Stimulated activated naive B cell treated with anti-CD40 and anti-IgM and Interleukin-4, amounts not matched to agents 10 μg/mL and 1 μg/mL and 100 μg/mL, for 72 hours (primary cell): ENCODE results near the gene MAD1L1.
"Not testable (repeated sequence)": the region's sequence is repeated elsewhere in the genome, so short reads cannot be mapped to it uniquely, and the experiment has no call there.

Experiments
- ATAC-seq, 2 donors: fragments of 150-1000 bp; cut with Tn5 transposase; replicated peaks; 2 replicates each; pipeline ENCODE4 v1.10.0; 2021; ENCODE audit warnings: moderate library complexity in 1 of 2
- DNase-seq: peaks from one replicate; pipeline ENCODE4 v3.0.0; 2021
- H3K27ac Mint-ChIP-seq: one replicate; pipeline ENCODE4 v1.8.0; 2022; ENCODE audit warnings: mild to moderate bottlenecking, mixed read lengths
- H3K27me3 Mint-ChIP-seq, 2 donors: one replicate each; pipeline ENCODE4 v1.8.0; 2022; ENCODE audit warnings: mixed read lengths in 2 of 2
- H3K36me3 Mint-ChIP-seq, 2 donors: one replicate each; pipeline ENCODE4 v1.8.0; 2022; ENCODE audit warnings: mixed read lengths in 2 of 2, mild to moderate bottlenecking in 1 of 2
- H3K4me1 Mint-ChIP-seq, 2 donors: one replicate each; pipeline ENCODE4 v1.8.0; 2022; ENCODE audit warnings: mixed read lengths in 2 of 2, mild to moderate bottlenecking in 1 of 2
- H3K4me3 Mint-ChIP-seq, 2 donors: one replicate each; pipeline ENCODE4 v1.8.0; 2022; ENCODE audit warnings: mild to moderate bottlenecking in 2 of 2, mixed read lengths in 2 of 2, moderate library complexity in 1 of 2
- H3K9me3 Mint-ChIP-seq, 2 donors: one replicate each; pipeline ENCODE4 v1.8.0; 2022; ENCODE audit warnings: mixed read lengths in 2 of 2, mild to moderate bottlenecking in 1 of 2

The MAD1L1 gene

GRCh38 chr7:1839701-1840100 lies 393.0 kb downstream of the MAD1L1 start:
- DNase-seq: no peak
- ATAC-seq: no peak
- Mint-ChIP-seq H3K9me3 (peaks cover 0 to 3% of the 10 kb centered on the region in 2 donors), H3K4me1 (peaks cover 11 to 19% of the 10 kb centered on the region in 2 donors), H3K27ac (peak overlapping the region; percentile 56), H3K36me3 (peaks cover 29 to 36% of the 10 kb centered on the region in 2 donors), H3K27me3 (no peaks in the 10 kb centered on the region), H3K4me3 (no peak overlapping the region)

- DNase-seq, H3K27me3 Mint-ChIP-seq, H3K9me3 Mint-ChIP-seq, H3K4me3 Mint-ChIP-seq, H3K27ac Mint-ChIP-seq, ATAC-seq: not testable (repeated sequence)
- Mint-ChIP-seq H3K4me1 (peaks cover 9 to 12% of the 10 kb centered on the region in 2 donors), H3K36me3 (peaks cover 32 to 39% of the 10 kb centered on the region in 2 donors)
Observed at GRCh38 chr7:1838911-1839531, 393.7 kb downstream of the MAD1L1 start.

GRCh38 chr7:1838544-1838872 lies 394.2 kb downstream of the MAD1L1 start:
- not testable (repeated sequence) for ATAC-seq, H3K9me3 Mint-ChIP-seq, H3K27me3 Mint-ChIP-seq, DNase-seq, H3K27ac Mint-ChIP-seq, H3K4me3 Mint-ChIP-seq, H3K4me1 Mint-ChIP-seq
- peaks cover 36 to 43% of the 10 kb centered on the region in 2 donors for H3K36me3 Mint-ChIP-seq

- H3K9me3 Mint-ChIP-seq, H3K27ac Mint-ChIP-seq, H3K27me3 Mint-ChIP-seq, DNase-seq, H3K4me3 Mint-ChIP-seq, ATAC-seq, H3K4me1 Mint-ChIP-seq: not testable (repeated sequence)
- H3K36me3 Mint-ChIP-seq: peaks cover 35 to 44% of the 10 kb centered on the region in 2 donors
Observed at GRCh38 chr7:1837696-1838543, 394.8 kb downstream of the MAD1L1 start.

DNA sequence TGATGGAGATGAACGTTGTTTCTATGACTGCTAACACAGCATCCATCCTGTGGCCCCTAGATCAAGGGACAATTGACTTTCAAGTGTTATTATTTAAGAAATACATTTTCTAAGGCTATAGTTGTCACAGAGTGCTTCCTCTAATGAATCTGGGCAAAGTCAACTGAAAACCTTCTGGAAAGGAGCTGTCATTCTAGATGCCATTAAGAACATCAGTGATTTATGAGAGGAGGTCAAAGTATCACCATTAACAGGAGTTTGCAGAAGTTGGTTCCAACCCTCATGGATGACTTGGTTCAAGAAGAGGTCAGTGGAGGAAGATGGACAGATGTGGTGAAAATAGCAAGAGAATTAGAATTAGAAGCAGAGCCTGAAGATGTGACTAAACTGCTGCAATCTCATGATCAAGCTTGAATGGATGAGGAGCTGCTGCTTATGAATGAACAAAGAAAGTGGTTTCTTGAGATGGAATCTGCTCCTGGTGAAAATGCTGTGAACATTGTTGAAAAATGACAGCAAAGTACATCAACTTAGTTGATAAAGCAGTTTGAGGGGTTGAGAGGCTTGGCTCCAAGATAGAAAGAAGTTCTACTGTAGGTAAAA lies 400.7 kb downstream of the MAD1L1 start:
- not testable (repeated sequence) for DNase-seq, H3K27ac Mint-ChIP-seq, ATAC-seq, H3K4me1 Mint-ChIP-seq, H3K27me3 Mint-ChIP-seq, H3K4me3 Mint-ChIP-seq
- Mint-ChIP-seq H3K9me3 (peaks cover 14 to 19% of the 10 kb centered on the region in 2 donors), H3K36me3 (peaks cover 46 to 55% of the 10 kb centered on the region in 2 donors)

GRCh38 chr7:1831471-1831870 lies 401.3 kb downstream of the MAD1L1 start:
- ATAC-seq, H3K27ac Mint-ChIP-seq, H3K4me1 Mint-ChIP-seq, DNase-seq, H3K27me3 Mint-ChIP-seq, H3K4me3 Mint-ChIP-seq: not testable (repeated sequence)
- Mint-ChIP-seq H3K9me3 (peaks cover 14 to 19% of the 10 kb centered on the region in 2 donors), H3K36me3 (peaks cover 46 to 54% of the 10 kb centered on the region in 2 donors)

- H3K27me3 Mint-ChIP-seq, DNase-seq, H3K4me1 Mint-ChIP-seq, ATAC-seq, H3K4me3 Mint-ChIP-seq: not testable (repeated sequence)
- Mint-ChIP-seq H3K9me3 (peaks cover 14 to 16% of the 10 kb centered on the region in 2 donors), H3K27ac (peak overlapping the region; percentile 45), H3K36me3 (peaks cover 41 to 45% of the 10 kb centered on the region in 2 donors)
Observed at GRCh38 chr7:1829668-1830067, 403.1 kb downstream of the MAD1L1 start.

DNA sequence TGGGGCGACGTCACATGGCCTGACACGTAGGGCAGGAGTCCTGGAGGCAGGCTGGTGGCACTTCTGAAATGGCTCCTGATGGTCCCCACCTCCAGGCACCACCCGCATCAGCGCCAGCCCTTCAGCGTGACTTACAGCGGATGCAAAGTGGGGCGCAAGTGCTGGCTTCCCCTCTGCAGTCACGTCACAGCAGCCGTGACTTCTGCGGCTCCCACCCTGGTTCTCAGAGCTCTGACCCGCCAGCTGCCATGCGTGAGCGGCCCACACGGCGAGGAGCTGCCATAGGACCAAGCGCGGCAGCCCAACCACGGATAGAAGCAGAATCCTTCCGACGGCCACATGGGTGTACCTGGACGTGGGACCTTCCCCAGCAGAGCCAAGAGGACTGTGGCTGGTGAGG lies 403.6 kb downstream of the MAD1L1 start:
- Mint-ChIP-seq H3K27ac (no peak overlapping the region), H3K4me1 (peaks cover 5 to 6% of the 10 kb centered on the region in 2 donors), H3K27me3 (no peaks in the 10 kb centered on the region), H3K9me3 (peaks cover 12 to 14% of the 10 kb centered on the region in 2 donors), H3K4me3 (no peak overlapping the region), H3K36me3 (peaks cover 39 to 43% of the 10 kb centered on the region in 2 donors)
- ATAC-seq: no peak
- DNase-seq: no peak

GRCh38 chr7:1828170-1828569 lies 404.6 kb downstream of the MAD1L1 start:
- peaks cover 40 to 44% of the 10 kb centered on the region in 2 donors for H3K36me3 Mint-ChIP-seq
- not testable (repeated sequence) for ATAC-seq, DNase-seq, H3K4me1 Mint-ChIP-seq, H3K27ac Mint-ChIP-seq, H3K4me3 Mint-ChIP-seq, H3K27me3 Mint-ChIP-seq
- peaks cover 8 to 13% of the 10 kb centered on the region in 2 donors for H3K9me3 Mint-ChIP-seq

- Mint-ChIP-seq H3K36me3 (peaks cover 41 to 43% of the 10 kb centered on the region in 2 donors), H3K9me3 (peaks cover 8 to 13% of the 10 kb centered on the region in 2 donors)
- DNase-seq, H3K4me1 Mint-ChIP-seq, H3K27ac Mint-ChIP-seq, H3K27me3 Mint-ChIP-seq, H3K4me3 Mint-ChIP-seq: not testable (repeated sequence)
- peak; percentile 29 to 47 for ATAC-seq
Observed at GRCh38 chr7:1827521-1827981, 405.2 kb downstream of the MAD1L1 start.

DNA sequence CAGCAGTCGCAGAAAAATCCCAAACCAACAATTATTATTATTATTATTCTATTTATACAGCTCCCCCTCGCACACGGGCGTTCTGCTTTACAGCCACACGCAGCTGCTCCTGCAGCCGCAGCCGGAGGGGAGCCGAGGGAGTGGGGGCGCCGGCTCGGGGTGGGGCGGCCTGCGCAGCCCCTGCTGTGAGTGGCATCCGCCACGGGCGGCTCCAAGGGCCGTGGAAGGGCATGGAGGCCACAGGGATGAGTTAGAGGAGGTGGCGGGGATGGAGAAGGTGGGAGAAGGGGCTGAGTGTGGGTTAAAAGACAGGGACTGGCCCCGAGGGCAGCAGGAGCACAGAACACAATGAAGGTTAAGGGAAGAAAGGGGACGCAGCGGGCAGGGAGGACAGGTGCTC lies 405.8 kb downstream of the MAD1L1 start:
- H3K27me3 Mint-ChIP-seq, ATAC-seq, H3K27ac Mint-ChIP-seq, H3K4me1 Mint-ChIP-seq, H3K4me3 Mint-ChIP-seq, DNase-seq: not testable (repeated sequence)
- Mint-ChIP-seq H3K9me3 (peaks cover 6 to 11% of the 10 kb centered on the region in 2 donors), H3K36me3 (peaks cover 38 to 41% of the 10 kb centered on the region in 2 donors)

DNA sequence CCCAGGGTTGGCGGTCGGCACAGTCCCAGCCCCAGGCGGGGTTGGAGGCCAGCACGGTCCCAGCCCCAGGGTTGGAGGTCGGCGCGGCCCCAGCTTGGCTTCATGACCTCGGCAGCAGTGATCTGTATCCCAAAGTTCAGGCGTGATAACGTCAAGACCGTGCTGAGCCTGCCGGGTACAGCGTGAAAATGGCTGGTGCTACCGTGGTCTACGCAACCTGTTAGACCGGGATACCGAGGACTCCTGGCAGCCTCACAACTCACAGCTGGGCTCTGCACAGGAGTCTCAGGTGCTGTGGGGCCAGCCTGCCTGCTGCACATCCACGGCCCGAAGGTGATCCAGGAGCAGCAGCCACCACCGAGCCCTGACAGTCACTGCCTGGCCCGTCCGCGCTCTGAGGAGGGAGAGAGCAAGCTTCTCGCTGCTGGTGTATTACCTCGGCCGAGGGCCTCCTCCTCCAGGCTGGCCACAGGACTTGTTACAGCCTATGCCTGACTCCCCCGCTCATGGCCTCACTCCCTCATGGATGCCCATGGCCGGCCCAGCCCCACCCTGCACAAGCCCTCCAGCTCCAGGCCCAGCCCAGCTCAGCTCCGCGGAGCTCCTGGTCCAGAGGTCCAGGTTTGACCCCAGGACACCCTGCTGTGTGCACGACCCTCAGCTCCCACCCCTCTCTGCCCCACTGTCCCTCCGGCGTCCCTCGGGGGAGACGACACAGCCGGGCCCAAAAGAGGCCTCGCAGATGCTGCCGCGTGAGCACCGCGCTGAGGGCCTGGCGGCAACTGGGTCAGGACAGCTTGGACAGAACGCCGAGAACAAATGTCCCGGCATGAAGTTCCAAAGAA lies 406.6 kb downstream of the MAD1L1 start:
- DNase-seq: no peak
- H3K9me3 Mint-ChIP-seq: peaks cover 1 to 9% of the 10 kb centered on the region in 2 donors
- no peak for ATAC-seq
- no peak overlapping the region for H3K4me3 Mint-ChIP-seq
- H3K36me3 Mint-ChIP-seq: peaks cover 33 to 36% of the 10 kb centered on the region in 2 donors
- H3K27ac Mint-ChIP-seq: no peak overlapping the region
- peaks cover 6 to 10% of the 10 kb centered on the region in 2 donors for H3K4me1 Mint-ChIP-seq
- H3K27me3 Mint-ChIP-seq: no peaks in the 10 kb centered on the region

- not testable (repeated sequence) for H3K27me3 Mint-ChIP-seq, H3K9me3 Mint-ChIP-seq, H3K4me3 Mint-ChIP-seq, ATAC-seq, H3K4me1 Mint-ChIP-seq, DNase-seq, H3K27ac Mint-ChIP-seq
- H3K36me3 Mint-ChIP-seq: peaks cover 29 to 33% of the 10 kb centered on the region in 2 donors
Observed at GRCh38 chr7:1825647-1825896, 407.2 kb downstream of the MAD1L1 start.
